Measurements from ENCODE around the gene MBIP.
"Not testable (repeated sequence)": the region's sequence is repeated elsewhere in the genome, so short reads cannot be mapped to it uniquely, and the experiment has no call there.

MBIP gene

DNA sequence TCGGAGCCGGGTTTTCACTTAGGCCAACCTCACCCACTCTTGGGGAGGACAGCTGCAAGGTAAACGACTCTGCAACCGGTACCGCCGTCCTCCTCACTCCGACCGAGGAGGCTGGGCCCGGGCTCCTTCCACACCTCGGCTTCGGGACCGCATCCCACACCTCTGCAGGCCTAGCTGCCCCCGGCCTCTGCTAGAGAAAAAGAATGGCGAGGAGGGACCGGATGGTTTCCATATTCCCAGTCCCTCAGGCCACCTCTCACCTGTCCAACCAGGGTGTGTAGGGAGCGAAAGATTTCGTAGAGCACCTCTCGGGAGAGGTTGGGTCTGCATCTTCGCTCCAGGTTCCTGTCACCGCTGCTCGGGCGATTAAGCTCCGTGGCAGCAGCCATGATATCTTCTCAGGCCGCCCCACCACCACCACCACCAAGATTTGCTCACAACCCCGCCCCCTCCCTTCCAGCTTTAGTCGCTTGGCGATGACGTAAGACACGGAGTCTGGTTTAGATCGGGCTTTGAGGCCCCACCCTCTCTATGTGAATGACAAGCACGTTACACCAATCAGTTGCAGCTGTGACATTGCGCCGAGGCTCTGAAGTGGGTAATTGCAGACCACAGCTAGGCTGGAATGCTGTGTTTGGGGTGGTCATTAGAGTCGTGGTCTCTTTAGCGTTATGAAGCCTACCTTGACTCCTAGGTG is at the start of gene MBIP:
MBIP (minus strand) TSS at position 438 of the 697 bp plus-strand sequence; CDS start at position 389, 49 bp downstream.
- DNase-seq = peak; percentile 96 to 97

- DNase-seq = no peak
These were observed 47.7 kb upstream of the MBIP start for GRCh38 chr14:36367985-36368774.

DNA sequence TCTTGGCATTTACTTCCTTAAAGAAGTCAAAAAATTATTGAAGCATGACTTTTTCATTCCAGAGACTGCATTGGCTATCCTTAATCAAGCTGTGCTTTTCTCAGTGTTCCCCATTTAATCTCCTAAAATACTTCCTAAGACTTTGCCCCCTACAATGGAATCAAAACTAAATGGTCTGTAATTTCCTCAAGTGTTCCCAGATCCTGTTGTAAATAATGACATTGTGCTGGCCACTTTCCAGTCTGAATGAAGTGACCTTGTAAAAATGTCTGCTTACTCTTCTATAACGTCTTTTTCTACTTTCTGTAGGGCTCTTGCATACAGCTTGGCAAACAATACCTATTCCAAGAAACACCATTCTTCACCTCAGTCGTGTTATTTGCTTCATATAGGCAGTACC is 45.3 kb upstream of the MBIP start:
- DNase-seq = no peak

GRCh38 chr14:36363704-36364103 is 43.3 kb upstream of the MBIP start:
- DNase-seq = no peak

- DNase-seq = no peak
These were observed 42.2 kb upstream of the MBIP start for GRCh38 chr14:36362648-36363047.

GRCh38 chr14:36361210-36361853 is 40.9 kb upstream of the MBIP start:
- DNase-seq = no peak

- no peak for DNase-seq
These were observed 36.4 kb upstream of the MBIP start for GRCh38 chr14:36356862-36357261.

DNA sequence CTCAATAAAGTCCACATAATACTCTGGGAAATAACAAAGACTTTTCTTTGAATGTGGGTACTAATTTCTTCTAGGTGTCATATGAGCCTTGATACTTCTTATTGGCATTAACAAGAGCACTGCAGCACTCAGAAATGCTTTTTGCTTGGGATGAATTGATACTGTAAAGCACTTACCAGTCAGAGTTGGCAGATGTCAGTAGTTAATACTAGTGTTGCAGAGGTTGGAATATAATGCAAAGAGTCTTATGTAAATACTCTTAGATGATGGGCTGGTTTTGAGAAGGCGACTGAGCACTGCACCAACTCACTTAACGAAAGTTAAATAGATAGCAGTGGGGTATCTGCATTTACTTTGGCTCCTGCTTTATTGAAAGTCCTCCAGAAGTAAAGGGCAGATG is 25.6 kb upstream of the MBIP start:
- DNase-seq = no peak

GRCh38 chr14:36344211-36344610 is 23.8 kb upstream of the MBIP start:
- DNase-seq = no peak

GRCh38 chr14:36341811-36342210 is 21.4 kb upstream of the MBIP start:
- DNase-seq = not testable (repeated sequence)

DNA sequence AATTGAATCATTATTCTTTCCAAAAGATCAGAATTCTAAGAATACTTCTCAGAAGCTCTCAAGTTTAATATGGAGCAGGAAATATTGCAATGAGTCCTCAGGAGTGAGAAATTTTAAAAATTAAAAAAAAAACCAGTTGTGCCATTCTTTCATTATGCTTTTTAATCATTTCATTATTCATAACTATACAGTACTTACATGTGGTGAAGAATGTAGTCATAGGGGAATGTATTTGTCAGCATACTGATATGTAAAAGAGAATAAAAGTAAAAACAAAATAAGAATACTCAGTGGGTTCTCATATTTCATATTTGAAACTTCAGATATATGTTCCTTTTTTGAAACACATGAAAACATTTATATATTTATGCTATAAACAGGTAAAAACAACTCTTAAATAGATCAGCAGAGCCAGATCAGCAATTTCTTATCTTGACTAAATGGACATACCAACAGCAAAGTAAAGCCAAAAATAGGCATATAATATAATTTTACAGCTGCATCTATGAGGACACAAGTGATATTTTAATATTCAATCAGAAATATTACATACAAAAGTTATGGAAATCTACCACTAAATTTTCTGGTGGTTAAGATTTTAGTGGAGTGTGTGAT is 19.9 kb upstream of the MBIP start:
- DNase-seq = no peak

GRCh38 chr14:36339816-36340215 is 19.4 kb upstream of the MBIP start:
- peak; percentile 71 to 81 for DNase-seq

- DNase-seq = no peak
These were observed 12.7 kb upstream of the MBIP start for GRCh38 chr14:36333119-36333518.

DNA sequence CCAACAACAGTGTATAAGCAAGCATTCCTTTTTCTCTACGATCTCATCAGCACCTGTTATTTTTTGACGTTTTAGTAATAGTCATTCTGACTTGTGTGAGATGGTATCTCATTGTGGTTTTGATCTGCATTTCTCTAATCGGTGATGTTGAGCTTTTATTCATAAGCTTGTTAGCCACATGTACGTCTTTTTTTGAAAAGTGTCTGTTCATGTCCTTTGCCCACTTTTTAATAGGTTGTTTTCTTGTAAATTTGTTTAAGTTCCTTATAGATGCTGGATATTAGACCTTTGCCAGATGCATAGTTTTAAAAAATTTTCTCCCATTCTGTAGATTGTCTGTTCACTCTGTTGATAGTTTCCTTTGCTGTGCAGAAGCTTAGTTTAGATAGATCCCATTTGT is 7.1 kb upstream of the MBIP start:
- DNase-seq = not testable (repeated sequence)

- no peak for DNase-seq
These were observed 5.4 kb upstream of the MBIP start for GRCh38 chr14:36325853-36326252.

- no peak for DNase-seq
These were observed 4.5 kb upstream of the MBIP start for GRCh38 chr14:36324897-36325296.

DNA sequence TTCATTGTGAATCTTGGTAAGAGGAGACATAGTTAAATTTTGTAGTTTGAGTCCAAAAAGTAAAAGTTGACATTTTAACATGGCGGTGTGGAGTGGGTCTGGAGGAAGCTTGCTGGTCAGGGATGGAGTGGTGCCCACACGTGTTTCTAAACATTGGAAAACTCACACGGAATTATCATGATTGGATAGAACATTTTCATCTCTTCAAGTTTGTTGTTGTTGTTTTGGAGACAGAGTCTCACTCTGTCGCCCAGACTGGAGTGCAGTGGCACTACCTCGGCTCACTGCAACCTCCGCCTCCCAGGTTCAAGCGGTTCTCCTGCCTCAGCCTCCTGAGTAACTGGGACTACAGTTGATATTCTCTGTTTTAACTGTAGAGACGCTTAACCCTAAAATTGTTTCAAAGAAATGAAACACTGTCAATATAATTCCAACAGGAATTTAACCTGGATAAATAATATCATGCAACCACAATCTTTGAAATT is 502 bp upstream of the MBIP start:
- DNase-seq = no peak

DNA sequence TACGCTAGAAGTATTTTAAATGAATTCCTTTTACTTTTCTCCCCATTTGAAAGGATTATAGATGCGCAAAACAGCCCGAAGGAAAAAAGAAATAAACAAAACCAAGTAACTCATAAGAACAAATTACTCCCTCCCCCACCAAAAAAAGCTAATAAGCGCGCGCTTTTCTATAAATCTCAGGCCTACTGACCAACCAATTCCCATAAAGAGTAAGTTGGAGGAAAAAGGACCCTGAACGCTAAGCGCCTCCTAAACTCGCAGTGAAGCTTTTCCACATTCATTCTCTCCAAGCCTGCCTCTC is 588 bp downstream of the MBIP start:
- no peak for DNase-seq

GRCh38 chr14:36317650-36318049 is 2.8 kb downstream of the MBIP start:
- no peak for DNase-seq

DNA sequence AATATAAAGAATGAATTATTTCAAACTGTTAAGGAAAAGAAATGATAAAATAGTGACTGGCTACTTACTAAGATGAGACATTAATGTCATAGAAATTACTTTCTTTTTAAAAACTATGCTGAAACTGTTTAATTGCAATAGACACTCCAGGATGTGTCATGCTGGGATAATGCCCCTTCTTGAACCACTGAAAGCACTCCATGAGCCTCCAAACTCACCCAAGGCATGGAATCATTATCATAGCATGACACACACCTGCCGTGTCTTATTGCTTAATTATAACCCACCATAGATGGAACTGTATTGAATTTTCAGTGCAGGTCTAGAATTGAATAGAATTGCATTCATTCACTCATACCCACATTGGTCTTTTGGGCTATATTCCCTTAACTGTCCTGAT is 4.3 kb downstream of the MBIP start:
- DNase-seq = no peak

DNA sequence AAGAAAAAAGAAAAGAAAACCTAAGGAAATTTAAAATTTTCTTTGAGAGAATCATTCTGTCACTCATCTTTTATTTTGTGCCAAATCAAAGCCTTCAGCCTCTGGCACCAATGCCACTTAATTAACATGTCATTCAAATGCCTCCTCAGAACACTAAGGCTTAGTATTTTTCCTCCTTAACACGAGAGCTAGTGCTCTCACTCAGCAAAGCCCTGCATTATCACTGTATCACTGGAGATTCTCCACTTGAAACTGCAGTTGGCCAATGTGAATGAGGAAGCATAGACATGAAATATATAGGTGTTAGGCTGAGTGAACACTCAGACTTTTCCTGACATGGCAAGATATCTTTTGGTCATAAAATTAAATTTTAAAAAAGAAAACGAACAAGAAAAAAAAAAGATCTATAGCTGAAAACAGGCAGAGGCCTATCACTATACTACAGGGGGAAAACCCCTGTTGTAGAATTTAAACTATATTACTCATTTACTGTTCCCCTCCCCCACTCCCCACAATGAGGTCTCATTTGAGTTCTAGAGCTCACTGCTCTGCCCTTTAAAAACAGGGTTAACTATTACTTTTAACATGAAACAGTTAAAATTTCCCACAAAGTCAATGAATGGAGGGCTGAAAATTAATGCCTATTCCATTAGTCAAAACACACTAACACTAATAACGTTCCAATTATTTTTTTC is 5.1 kb downstream of the MBIP start:
- DNase-seq = no peak

- peak; percentile 49 to 65 for DNase-seq
These were observed 6.5 kb downstream of the MBIP start for GRCh38 chr14:36313898-36314297.

- no peak for DNase-seq
These were observed 7.2 kb downstream of the MBIP start for GRCh38 chr14:36313206-36313605.

Measured in Kasumi-1 (cell line).